Measurements from ENCODE around the gene MOB3B. TPM values are rescaled to one million over a fixed set of nuclear protein-coding genes. Genes with fewer than 3 reads are reported as not detected.
A peak's percentile ranks its signal among the peaks of the same experiment; 100 is the strongest.

Gene MOB3B
- total RNA-seq, 1 donor from 2014 or later, result 14.0 TPM

DNA sequence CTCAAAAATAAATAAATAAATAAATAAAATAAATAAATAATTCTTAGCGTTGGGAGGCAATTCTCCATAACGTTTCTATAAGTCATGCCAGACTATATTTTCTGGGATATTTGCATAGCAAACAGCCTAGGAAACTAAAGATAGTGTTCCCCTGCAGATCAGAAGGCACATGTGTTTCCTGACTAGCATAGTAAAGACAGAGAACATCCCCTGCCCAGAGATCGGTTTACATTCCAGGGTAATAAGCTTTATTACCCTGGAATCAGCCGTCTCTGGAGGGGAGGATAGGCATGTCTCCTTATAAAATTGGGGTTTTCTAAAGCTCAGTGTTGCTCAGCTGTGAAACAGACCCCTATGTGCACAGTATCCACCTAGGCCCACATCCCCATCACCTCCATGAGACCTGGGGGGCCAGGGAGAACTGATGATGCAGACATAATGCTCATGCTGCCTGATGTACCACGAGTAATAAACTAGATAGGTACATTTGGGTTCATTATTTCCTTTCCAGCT lies 42.4 kb downstream of the MOB3B start:
- Histone ChIP-seq H3K4me1 (peaks cover 67% of the 10 kb centered on the region), H3K79me2 (ENCODE audit: low read depth) (peaks cover 64% of the 10 kb centered on the region), H3K36me3 (no peaks in the 10 kb centered on the region), H3K9me3 (ENCODE audit: low read depth) (no peaks in the 10 kb centered on the region), H3K27me3 (no peaks in the 10 kb centered on the region), H3K4me2 (peak overlapping the region; percentile 70), H3K9ac (no peak overlapping the region), H3K4me3 (no peak overlapping the region), H3F3A (ENCODE audit: low read depth) (peaks cover 42% of the 10 kb centered on the region), H2AFZ (replicated peaks) (no peak overlapping the region), H4K20me1 (ENCODE audit: low read depth) (peaks cover 2% of the 10 kb centered on the region), H3K27ac (peak overlapping the region; percentile 96)
- peaks cover 44% of the 10 kb centered on the region for H3K4me1 Mint-ChIP-seq
- H3K4me3 Mint-ChIP-seq, result no peak overlapping the region
- DNase-seq (ENCODE audit: low spot score), result no peak
- H3K27me3 Mint-ChIP-seq (ENCODE audit: insufficient read depth, low read depth), result no peaks in the 10 kb centered on the region
- H3K9me3 Mint-ChIP-seq, result no peaks in the 10 kb centered on the region
- no peak for TF ChIP-seq EZH2phosphoT487 (IDR thresholded peaks at IDR 0.05)
- TF ChIP-seq, protein P1, sequence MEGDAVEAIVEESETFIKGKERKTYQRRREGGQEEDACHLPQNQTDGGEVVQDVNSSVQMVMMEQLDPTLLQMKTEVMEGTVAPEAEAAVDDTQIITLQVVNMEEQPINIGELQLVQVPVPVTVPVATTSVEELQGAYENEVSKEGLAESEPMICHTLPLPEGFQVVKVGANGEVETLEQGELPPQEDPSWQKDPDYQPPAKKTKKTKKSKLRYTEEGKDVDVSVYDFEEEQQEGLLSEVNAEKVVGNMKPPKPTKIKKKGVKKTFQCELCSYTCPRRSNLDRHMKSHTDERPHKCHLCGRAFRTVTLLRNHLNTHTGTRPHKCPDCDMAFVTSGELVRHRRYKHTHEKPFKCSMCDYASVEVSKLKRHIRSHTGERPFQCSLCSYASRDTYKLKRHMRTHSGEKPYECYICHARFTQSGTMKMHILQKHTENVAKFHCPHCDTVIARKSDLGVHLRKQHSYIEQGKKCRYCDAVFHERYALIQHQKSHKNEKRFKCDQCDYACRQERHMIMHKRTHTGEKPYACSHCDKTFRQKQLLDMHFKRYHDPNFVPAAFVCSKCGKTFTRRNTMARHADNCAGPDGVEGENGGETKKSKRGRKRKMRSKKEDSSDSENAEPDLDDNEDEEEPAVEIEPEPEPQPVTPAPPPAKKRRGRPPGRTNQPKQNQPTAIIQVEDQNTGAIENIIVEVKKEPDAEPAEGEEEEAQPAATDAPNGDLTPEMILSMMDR (IDR thresholded peaks at IDR 0.05), result no peak
- no peak for TF ChIP-seq EZH2 (IDR thresholded peaks at IDR 0.05)
- H3K27ac Mint-ChIP-seq, result no peak overlapping the region
- peaks cover 14% of the 10 kb centered on the region for H3K36me3 Mint-ChIP-seq

DNA sequence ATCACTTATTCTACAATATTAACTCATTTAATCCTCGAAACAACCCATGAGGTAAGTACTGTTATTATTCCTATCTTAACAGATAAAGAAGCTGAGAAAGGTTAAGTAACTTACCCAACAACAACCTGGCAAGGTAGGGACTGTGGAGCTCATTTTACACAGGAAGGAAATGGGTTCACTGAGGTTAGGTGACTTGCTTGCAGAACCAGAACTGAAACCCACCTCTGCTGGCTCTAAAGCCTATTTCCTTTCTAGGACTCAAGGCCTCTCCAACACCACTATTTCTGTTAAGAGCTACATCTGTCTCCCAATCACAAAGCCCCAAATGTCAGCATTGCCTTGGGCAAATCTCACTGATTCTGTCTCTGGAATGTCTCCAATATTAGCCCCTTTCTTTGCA lies 44.5 kb downstream of the MOB3B start:
- H4K20me1 ChIP-seq (ENCODE audit: low read depth), result peaks cover 2% of the 10 kb centered on the region

DNA sequence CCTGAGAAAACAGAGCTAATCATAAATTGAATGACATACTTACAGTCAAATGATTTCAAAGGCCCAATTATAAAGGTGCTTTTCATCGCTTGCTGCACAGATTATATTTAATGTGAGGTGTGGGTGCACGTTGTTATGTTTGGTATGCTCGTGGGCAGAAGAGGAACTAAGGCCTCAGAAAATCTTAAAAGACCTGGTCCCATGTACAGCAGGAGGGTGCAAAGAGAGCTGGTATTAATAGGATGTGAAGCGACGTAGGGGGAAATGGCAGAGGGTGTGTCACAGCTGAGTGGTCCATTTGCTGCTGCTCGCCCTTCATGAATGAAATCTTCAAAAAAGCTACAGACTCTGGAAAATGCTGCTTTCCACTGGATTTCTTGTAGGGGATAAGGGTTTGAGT lies 46.0 kb downstream of the MOB3B start:
- Mint-ChIP-seq H3K9me3 (peaks cover 14% of the 10 kb centered on the region), H3K36me3 (peaks cover 19% of the 10 kb centered on the region), H3K4me3 (no peak overlapping the region), H3K27ac (no peak overlapping the region), H3K4me1 (peaks cover 32% of the 10 kb centered on the region), H3K27me3 (ENCODE audit: insufficient read depth, low read depth) (no peaks in the 10 kb centered on the region)
- Histone ChIP-seq H3K9me3 (ENCODE audit: low read depth) (peaks cover 10% of the 10 kb centered on the region), H3K4me3 (no peak overlapping the region), H3K4me1 (peaks cover 46% of the 10 kb centered on the region), H4K20me1 (ENCODE audit: low read depth) (no peaks in the 10 kb centered on the region), H3K36me3 (peaks cover 8% of the 10 kb centered on the region), H2AFZ (replicated peaks) (no peak overlapping the region), H3F3A (ENCODE audit: low read depth) (peaks cover 23% of the 10 kb centered on the region), H3K27me3 (no peaks in the 10 kb centered on the region), H3K27ac (no peak overlapping the region), H3K79me2 (ENCODE audit: low read depth) (peaks cover 64% of the 10 kb centered on the region), H3K4me2 (no peak overlapping the region), H3K9ac (no peak overlapping the region)
- no peak for DNase-seq (ENCODE audit: low spot score)
- TF ChIP-seq, protein P1 (IDR thresholded peaks at IDR 0.05), result no peak
- TF ChIP-seq EZH2 (IDR thresholded peaks at IDR 0.05), result no peak
- no peak for TF ChIP-seq EZH2phosphoT487 (IDR thresholded peaks at IDR 0.05)

More for the DNA sequence above, 44.5 kb downstream of the MOB3B start:
- H3K9me3 ChIP-seq (ENCODE audit: low read depth), result no peaks in the 10 kb centered on the region
- Mint-ChIP-seq H3K4me3 (no peak overlapping the region), H3K36me3 (peaks cover 12% of the 10 kb centered on the region), H3K4me1 (peaks cover 45% of the 10 kb centered on the region), H3K27me3 (ENCODE audit: insufficient read depth, low read depth) (no peaks in the 10 kb centered on the region), H3K27ac (no peak overlapping the region), H3K9me3 (peaks cover 4% of the 10 kb centered on the region)
- DNase-seq (ENCODE audit: low spot score), result no peak
- H3K27me3 ChIP-seq, result no peaks in the 10 kb centered on the region
- H3K36me3 ChIP-seq, result no peaks in the 10 kb centered on the region
- H3K4me1 ChIP-seq, result peaks cover 62% of the 10 kb centered on the region
- H3K9ac ChIP-seq, result no peak overlapping the region
- peaks cover 50% of the 10 kb centered on the region for H3K79me2 ChIP-seq (ENCODE audit: low read depth)
- TF ChIP-seq, protein P1 (IDR thresholded peaks at IDR 0.05), result no peak
- no peak for TF ChIP-seq EZH2phosphoT487 (IDR thresholded peaks at IDR 0.05)
- no peak for TF ChIP-seq EZH2 (IDR thresholded peaks at IDR 0.05)
- no peak overlapping the region for H3K4me2 ChIP-seq
- no peak overlapping the region for H2AFZ ChIP-seq (replicated peaks)
- no peak overlapping the region for H3K4me3 ChIP-seq
- no peak overlapping the region for H3K27ac ChIP-seq
- H3F3A ChIP-seq (ENCODE audit: low read depth), result peaks cover 39% of the 10 kb centered on the region
